Umbilical cord (tissue), 2 donors: ENCODE measurements around the gene ARHGAP26. TPM values are rescaled to one million over a fixed set of nuclear protein-coding genes. Genes with fewer than 3 reads are reported as not detected.

Experiments
- DNase-seq: peaks from one replicate; pipeline ENCODE4 v3.0.0-alpha.2; 2015; ENCODE audit warnings: low spot score
- total RNA-seq: library from RNA; depleted of rRNA; stranded (reverse); fragments of >200 nt; gene quantifications from one replicate; pipeline ENCODE4 v1.2.3, GENCODE V29; 2014; ENCODE audit warnings: low replicate concordance; ENCODE audit not compliant: insufficient read depth

The ARHGAP26 gene
- total RNA-seq, 1 donor from 2014 or later: 17.3 TPM

- DNase-seq: no peak
Observed at GRCh38 chr5:142829801-142830220, 59.6 kb downstream of the ARHGAP26 start.

- DNase-seq: no peak
Observed at GRCh38 chr5:142830241-142831008, 60.2 kb downstream of the ARHGAP26 start.

GRCh38 chr5:142831009-142831383, 60.8 kb downstream of the ARHGAP26 start:
- DNase-seq: no peak

DNA sequence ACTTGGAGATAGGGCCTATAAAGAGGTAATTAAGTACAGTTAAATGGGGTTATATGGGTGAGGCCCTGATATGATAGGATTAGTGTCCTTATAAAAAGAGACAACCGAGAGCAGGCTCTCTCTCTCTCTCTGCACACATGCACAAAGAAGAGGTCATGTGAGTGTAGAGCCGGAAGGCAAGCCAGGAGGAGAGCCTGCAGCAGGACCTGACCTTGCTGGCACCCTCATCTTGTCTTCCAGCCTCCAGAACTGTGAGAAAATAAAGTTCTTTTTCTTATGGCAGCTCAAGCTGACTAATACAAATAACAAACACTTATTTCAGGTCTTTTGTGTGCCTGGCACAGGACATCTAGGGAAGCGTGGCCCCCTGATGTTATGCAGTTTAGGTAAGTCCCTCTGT, 62.1 kb downstream of the ARHGAP26 start:
- no peak for DNase-seq

DNA sequence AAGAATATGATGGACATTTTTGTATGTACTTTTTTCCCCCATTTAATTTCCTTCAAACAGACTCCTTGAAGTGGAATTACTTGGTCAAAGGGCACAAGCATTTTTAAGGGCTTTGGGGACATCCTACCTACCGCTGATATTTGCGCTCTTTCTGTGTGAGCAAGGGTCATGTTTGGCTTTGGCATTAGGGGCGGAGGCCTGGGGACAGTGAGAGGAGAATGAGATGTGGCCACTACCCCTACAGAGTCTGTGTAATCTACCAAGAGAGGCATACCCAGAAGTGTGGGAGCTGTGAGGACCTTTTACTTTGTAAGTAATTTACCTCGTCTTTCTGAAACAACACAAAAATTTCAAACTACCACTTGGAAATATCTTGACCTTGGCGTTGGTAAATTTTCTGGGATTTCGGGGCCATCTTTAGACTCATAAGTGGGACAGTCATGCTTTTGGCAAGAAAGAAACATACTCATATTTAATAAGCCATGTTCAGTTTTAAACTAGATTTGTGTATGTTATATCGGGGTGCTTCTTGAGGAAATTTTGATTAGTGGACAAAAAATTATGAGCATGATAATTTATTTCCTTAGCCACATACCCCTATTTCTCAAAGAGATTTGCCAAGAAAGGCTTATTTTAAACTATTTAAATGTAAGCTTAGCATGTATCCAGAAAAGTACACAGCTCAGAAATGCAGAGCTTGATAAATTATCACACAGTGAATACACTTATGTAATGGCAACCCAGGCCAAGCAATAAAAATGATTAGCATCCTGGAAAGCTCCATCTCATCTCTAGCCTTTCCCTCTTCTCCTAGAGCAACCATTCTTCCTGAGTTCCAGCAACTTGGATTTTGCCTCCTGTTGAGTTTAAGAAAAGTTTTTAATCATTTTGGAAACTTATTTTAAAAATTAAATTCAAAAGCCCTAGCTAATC, 63.6 kb downstream of the ARHGAP26 start:
- peak; percentile 74 for DNase-seq

DNA sequence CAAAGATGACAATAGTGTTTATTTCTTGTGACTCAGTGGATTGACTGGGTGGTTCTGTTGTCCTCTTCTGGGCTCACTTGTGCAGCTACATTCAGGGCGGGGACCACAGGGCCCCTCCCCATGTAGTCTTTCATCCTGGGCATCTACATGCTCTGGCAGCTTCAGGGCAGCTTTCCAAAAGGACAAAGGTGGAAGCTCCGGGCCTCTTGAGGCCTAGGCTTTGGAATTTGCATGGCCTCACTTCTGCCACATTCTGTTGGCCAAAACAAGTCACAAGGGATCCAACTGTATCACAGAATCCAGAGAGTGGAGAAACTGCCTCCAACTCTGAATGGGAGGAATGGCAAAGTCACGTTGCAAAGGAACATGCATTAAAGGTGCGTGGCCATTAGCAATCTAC, 64.3 kb downstream of the ARHGAP26 start:
- DNase-seq: no peak

- DNase-seq: no peak
Observed at GRCh38 chr5:142835540-142835939, 65.4 kb downstream of the ARHGAP26 start.

DNA sequence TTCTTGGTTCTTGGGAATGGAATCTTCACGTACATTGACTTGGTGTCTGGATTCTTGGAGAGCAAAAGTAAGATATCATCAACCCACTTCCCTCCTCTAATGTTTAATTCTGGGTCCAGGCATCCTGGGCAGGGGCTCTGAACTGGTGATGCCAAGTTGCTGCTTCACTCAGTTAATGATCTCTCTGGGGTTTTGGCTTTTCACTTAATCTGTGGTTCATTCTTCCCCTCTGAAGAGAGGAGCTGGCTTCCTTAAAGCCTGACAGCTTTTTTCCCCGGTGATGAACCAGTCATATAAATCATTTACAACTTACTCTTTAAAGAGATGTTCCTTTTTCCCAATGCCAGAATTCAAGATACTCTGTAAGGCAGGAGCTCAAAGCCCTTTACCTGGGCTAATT, 65.9 kb downstream of the ARHGAP26 start:
- DNase-seq: no peak

- no peak for DNase-seq
Observed at GRCh38 chr5:142837081-142837725, 67.0 kb downstream of the ARHGAP26 start.

DNA sequence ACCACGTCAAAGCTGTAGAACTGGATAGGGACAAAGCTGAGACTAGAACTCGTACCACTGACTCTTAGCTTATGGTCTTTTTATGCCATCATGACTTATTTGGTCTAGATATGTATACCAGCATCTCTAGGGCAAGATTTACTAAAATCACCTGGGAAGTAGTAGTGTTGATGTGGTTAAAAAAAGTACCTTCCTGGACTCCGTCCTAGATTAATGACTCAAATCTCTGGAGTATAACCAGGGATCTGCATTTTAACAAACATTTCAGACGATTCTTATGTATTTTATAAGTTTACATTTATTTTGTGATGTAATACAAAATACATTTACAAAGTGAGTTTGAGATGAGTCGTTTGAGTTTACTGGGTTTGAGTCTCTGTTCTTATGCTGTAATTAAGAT, 68.7 kb downstream of the ARHGAP26 start:
- DNase-seq: no peak

DNA sequence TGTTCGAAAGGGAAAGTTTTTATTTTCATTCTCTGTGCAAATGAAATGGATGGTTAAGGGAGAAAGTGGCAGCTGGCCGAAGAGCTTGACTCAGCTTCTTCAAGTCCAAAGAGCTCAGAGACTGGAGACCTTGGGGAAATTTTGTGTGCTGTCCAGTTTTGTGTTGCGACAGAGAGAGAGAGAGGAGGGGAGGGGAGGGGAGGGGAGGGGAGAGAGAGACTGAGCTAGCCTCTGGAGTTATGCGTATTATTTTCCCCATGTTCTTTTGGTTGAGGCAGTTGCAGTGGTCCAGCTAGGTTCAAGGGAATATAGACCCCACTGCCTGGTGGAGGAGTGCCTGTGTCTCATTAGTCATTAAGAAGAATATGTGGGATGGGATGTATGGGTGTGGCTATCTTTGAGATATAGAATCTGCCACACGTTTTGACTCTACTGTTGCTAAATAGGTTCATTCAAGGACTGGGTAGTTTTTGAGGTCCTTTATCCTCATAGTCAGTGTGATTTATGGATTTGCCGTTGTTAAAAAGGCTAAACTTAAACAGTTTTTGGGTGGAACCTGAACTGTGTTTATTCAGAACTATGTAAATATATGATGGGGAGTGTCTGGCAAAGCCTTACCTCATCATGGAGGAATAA, 69.7 kb downstream of the ARHGAP26 start:
- DNase-seq: no peak

GRCh38 chr5:142840575-142840974, 70.4 kb downstream of the ARHGAP26 start:
- no peak for DNase-seq

- peak; percentile 74 for DNase-seq
Observed at GRCh38 chr5:142841511-142842265, 71.5 kb downstream of the ARHGAP26 start.

GRCh38 chr5:142842994-142843905, 73.1 kb downstream of the ARHGAP26 start:
- DNase-seq: no peak

DNA sequence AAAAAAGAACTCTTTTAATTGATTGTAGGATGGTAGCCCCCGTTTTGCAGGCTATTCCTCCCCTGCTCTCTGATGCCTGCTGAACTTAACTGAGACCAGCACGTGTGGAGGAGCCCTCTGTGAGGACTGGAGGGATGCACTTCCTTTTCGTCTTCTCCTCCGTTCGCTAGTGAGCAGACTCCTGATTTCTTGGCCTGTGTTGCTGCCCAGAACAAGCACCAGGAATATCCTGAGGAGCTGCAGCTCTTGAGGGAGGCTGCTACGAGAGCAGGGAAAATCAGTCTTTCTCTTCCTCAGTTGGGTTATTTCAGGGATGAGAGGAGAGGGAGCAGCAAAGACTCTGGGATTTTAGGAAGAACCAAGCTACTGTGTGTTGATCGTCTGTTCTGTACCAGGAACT, 74.7 kb downstream of the ARHGAP26 start:
- DNase-seq: no peak

- peak; percentile 35 for DNase-seq
Observed at GRCh38 chr5:142845402-142845921, 75.3 kb downstream of the ARHGAP26 start.

- no peak for DNase-seq
Observed at GRCh38 chr5:142845954-142846398, 75.8 kb downstream of the ARHGAP26 start.

DNA sequence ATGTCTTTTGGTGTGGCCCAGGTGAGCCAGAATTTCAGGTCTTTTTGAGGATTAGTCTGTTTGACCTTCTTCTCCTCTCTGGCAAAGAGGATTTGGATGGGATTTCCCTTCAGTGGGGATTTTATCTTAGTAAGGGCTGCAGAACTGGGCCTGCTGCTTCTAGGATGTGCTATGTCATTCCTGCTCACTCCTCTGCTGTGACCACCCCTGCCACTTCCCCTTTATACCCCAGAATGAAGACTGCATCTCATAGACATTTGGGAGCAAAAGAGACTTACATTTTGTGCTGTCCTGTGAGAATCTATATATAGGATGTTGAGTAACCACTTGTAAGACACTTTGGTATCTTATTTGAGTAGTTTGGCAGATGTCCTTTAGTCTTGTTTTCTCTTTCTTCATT, 76.2 kb downstream of the ARHGAP26 start:
- DNase-seq: peak; percentile 34
